Measurements from ENCODE around the gene PANX1. TPM values are rescaled to one million over a fixed set of nuclear protein-coding genes. Genes with fewer than 3 reads are reported as not detected.

The PANX1 gene
- total RNA-seq, 1 experiment from 2014 or later, result 62.9 TPM

- no peak overlapping the region for H2AFZ ChIP-seq (ENCODE audit: low read length)
Observed at GRCh38 chr11:94120946-94121345, 7.7 kb upstream of the PANX1 start.

GRCh38 chr11:94125407-94126115 lies 3.1 kb upstream of the PANX1 start:
- Histone ChIP-seq H3K9me3 (ENCODE audit: low read length) (no peaks in the 10 kb centered on the region), H3K9me2 (replicated peaks; ENCODE audit: low read length) (no peaks in the 10 kb centered on the region), H3K36me3 (ENCODE audit: low read depth, low read length) (no peaks in the 10 kb centered on the region), H2AFZ (ENCODE audit: low read length) (no peak overlapping the region), H3K79me2 (ENCODE audit: low read length) (peaks cover 37% of the 10 kb centered on the region), H3K27ac (ENCODE audit: low read length) (no peak overlapping the region), H3F3A (ENCODE audit: low read length, unreplicated experiment) (no peaks in the 10 kb centered on the region), H4K20me1 (ENCODE audit: low read length) (peaks cover 12% of the 10 kb centered on the region), H3K27me3 (ENCODE audit: low read length) (no peaks in the 10 kb centered on the region), H3K4me2 (ENCODE audit: low read length) (no peak overlapping the region), H3K9ac (ENCODE audit: low read length) (no peak overlapping the region), H3K4me1 (ENCODE audit: insufficient read depth, low read length) (peaks cover 30% of the 10 kb centered on the region), H3K4me3 (ENCODE audit: low read length) (no peak overlapping the region)
- no peak for DNase-seq
- CTCF ChIA-PET, result no interaction called here
- no peak for ATAC-seq
- intact Hi-C loops (cut with micrococcal nuclease), result no loop called here
- POLR2A ChIA-PET (ENCODE audit: unreplicated experiment), result no interaction called here
- no TSS peak for BruUV-seq (replicated peaks)
- TF ChIP-seq EZH2 (IDR thresholded peaks at IDR 0.05; ENCODE audit: low read length, unreplicated experiment), result no peak
- TF ChIP-seq CTCF (conservative IDR thresholded peaks at IDR 0.05; ENCODE audit: low read depth, low read length), result no peak
- no peak for TF ChIP-seq EZH2phosphoT487 (IDR thresholded peaks at IDR 0.05; ENCODE audit: borderline replicate concordance, low read length)

More at GRCh38 chr11:94120946-94121345, 7.7 kb upstream of the PANX1 start:
- Histone ChIP-seq H3F3A (ENCODE audit: low read length, unreplicated experiment) (no peaks in the 10 kb centered on the region), H3K9me2 (replicated peaks; ENCODE audit: low read length) (no peaks in the 10 kb centered on the region), H3K4me1 (ENCODE audit: insufficient read depth, low read length) (peaks cover 21% of the 10 kb centered on the region), H3K36me3 (ENCODE audit: low read depth, low read length) (no peaks in the 10 kb centered on the region), H4K20me1 (ENCODE audit: low read length) (no peaks in the 10 kb centered on the region), H3K4me2 (ENCODE audit: low read length) (peak overlapping the region; percentile 57), H3K9ac (ENCODE audit: low read length) (no peak overlapping the region), H3K27ac (ENCODE audit: low read length) (peak overlapping the region; percentile 48), H3K79me2 (ENCODE audit: low read length) (no peaks in the 10 kb centered on the region), H3K27me3 (ENCODE audit: low read length) (no peaks in the 10 kb centered on the region), H3K4me3 (ENCODE audit: low read length) (no peak overlapping the region), H3K9me3 (ENCODE audit: low read length) (no peaks in the 10 kb centered on the region)
- CTCF ChIA-PET, result no interaction called here
- TF ChIP-seq CTCF (conservative IDR thresholded peaks at IDR 0.05; ENCODE audit: low read depth, low read length) (no peak), EZH2phosphoT487 (IDR thresholded peaks at IDR 0.05; ENCODE audit: borderline replicate concordance, low read length) (no peak), EZH2 (IDR thresholded peaks at IDR 0.05; ENCODE audit: low read length, unreplicated experiment) (no peak)
- no TSS peak for BruUV-seq (replicated peaks)
- ATAC-seq (peak; percentile 94), DNase-seq (peak; percentile 96)
- POLR2A ChIA-PET (ENCODE audit: unreplicated experiment), result no interaction called here
- intact Hi-C loops (cut with micrococcal nuclease), result no loop called here

GRCh38 chr11:94127638-94128037 lies 1.0 kb upstream of the PANX1 start:
- H3K4me3 ChIP-seq (ENCODE audit: low read length), result peak overlapping the region; percentile 94
- no peak for TF ChIP-seq CTCF (conservative IDR thresholded peaks at IDR 0.05; ENCODE audit: low read depth, low read length)
- no peak for TF ChIP-seq EZH2 (IDR thresholded peaks at IDR 0.05; ENCODE audit: low read length, unreplicated experiment)
- no peak for TF ChIP-seq EZH2phosphoT487 (IDR thresholded peaks at IDR 0.05; ENCODE audit: borderline replicate concordance, low read length)
- H3K79me2 ChIP-seq (ENCODE audit: low read length), result peaks cover 58% of the 10 kb centered on the region
- no peaks in the 10 kb centered on the region for H3K27me3 ChIP-seq (ENCODE audit: low read length)
- ATAC-seq, result no peak
- intact Hi-C loops (cut with micrococcal nuclease), result no loop called here
- no peak for DNase-seq
- peaks cover 32% of the 10 kb centered on the region for H4K20me1 ChIP-seq (ENCODE audit: low read length)
- H3K36me3 ChIP-seq (ENCODE audit: low read depth, low read length), result no peaks in the 10 kb centered on the region
- H3K4me1 ChIP-seq (ENCODE audit: insufficient read depth, low read length), result peaks cover 42% of the 10 kb centered on the region
- H3K9me2 ChIP-seq (replicated peaks; ENCODE audit: low read length), result no peaks in the 10 kb centered on the region
- peak overlapping the region; percentile 96 for H3K9ac ChIP-seq (ENCODE audit: low read length)
- no peaks in the 10 kb centered on the region for H3K9me3 ChIP-seq (ENCODE audit: low read length)
- peak overlapping the region; percentile 91 for H3K27ac ChIP-seq (ENCODE audit: low read length)
- no peaks in the 10 kb centered on the region for H3F3A ChIP-seq (ENCODE audit: low read length, unreplicated experiment)
- H2AFZ ChIP-seq (ENCODE audit: low read length), result no peak overlapping the region
- peak overlapping the region; percentile 92 for H3K4me2 ChIP-seq (ENCODE audit: low read length)
- POLR2A ChIA-PET (ENCODE audit: unreplicated experiment), result interaction anchor here (0.5 kb wide), 1 partner anchor 278 kb away, joined by 11 read pairs; no protein-coding TSS in a partner anchor
- CTCF ChIA-PET, result interaction anchor here (2.2 kb wide), 1 partner anchor 232 kb away, joined by 7 read pairs; no protein-coding TSS in a partner anchor
- BruUV-seq (replicated peaks), result no TSS peak
